Measurements from ENCODE around the gene MTMR12. TPM values are rescaled to one million over a fixed set of nuclear protein-coding genes. Genes with fewer than 3 reads are reported as not detected.

Gene MTMR12
- total RNA-seq, 1 experiment from 2014 or later, result 16.0 TPM

- DNase-seq (no peak), ATAC-seq (no peak)
- no peaks in the 10 kb centered on the region for H4K20me1 ChIP-seq (ENCODE audit: low read length)
- no TSS peak for BruUV-seq (replicated peaks)
- H3F3A ChIP-seq (ENCODE audit: low read length, unreplicated experiment), result no peaks in the 10 kb centered on the region
- no peaks in the 10 kb centered on the region for H3K9me2 ChIP-seq (replicated peaks; ENCODE audit: low read length)
- H3K4me1 ChIP-seq (ENCODE audit: insufficient read depth, low read length), result no peaks in the 10 kb centered on the region
- no peaks in the 10 kb centered on the region for H3K9me3 ChIP-seq (ENCODE audit: low read length)
- intact Hi-C loops (cut with micrococcal nuclease), result no loop called here
- H3K9ac ChIP-seq (ENCODE audit: low read length), result no peak overlapping the region
- no peaks in the 10 kb centered on the region for H3K27me3 ChIP-seq (ENCODE audit: low read length)
- no peak overlapping the region for H2AFZ ChIP-seq (ENCODE audit: low read length)
- H3K4me2 ChIP-seq (ENCODE audit: low read length), result no peak overlapping the region
- H3K79me2 ChIP-seq (ENCODE audit: low read length), result no peaks in the 10 kb centered on the region
- TF ChIP-seq EZH2 (IDR thresholded peaks at IDR 0.05; ENCODE audit: low read length, unreplicated experiment) (no peak), EZH2phosphoT487 (IDR thresholded peaks at IDR 0.05; ENCODE audit: borderline replicate concordance, low read length) (no peak)
- TF ChIP-seq, protein P1, sequence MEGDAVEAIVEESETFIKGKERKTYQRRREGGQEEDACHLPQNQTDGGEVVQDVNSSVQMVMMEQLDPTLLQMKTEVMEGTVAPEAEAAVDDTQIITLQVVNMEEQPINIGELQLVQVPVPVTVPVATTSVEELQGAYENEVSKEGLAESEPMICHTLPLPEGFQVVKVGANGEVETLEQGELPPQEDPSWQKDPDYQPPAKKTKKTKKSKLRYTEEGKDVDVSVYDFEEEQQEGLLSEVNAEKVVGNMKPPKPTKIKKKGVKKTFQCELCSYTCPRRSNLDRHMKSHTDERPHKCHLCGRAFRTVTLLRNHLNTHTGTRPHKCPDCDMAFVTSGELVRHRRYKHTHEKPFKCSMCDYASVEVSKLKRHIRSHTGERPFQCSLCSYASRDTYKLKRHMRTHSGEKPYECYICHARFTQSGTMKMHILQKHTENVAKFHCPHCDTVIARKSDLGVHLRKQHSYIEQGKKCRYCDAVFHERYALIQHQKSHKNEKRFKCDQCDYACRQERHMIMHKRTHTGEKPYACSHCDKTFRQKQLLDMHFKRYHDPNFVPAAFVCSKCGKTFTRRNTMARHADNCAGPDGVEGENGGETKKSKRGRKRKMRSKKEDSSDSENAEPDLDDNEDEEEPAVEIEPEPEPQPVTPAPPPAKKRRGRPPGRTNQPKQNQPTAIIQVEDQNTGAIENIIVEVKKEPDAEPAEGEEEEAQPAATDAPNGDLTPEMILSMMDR (conservative IDR thresholded peaks at IDR 0.05; ENCODE audit: low read depth, low read length), result no peak
- CTCF ChIA-PET, result no interaction called here
- H3K36me3 ChIP-seq (ENCODE audit: low read depth, low read length), result peaks cover 33% of the 10 kb centered on the region; the same call in 1 of the 2 replicates
- no peak overlapping the region for H3K4me3 ChIP-seq (ENCODE audit: low read length)
- POLR2A ChIA-PET (ENCODE audit: unreplicated experiment), result no interaction called here
- no peak overlapping the region for H3K27ac ChIP-seq (ENCODE audit: low read length)
Measured at GRCh38 chr5:32245742-32246141, 67.0 kb downstream of the MTMR12 start.

- no peaks in the 10 kb centered on the region for H3K27me3 ChIP-seq (ENCODE audit: low read length)
- H3K9me3 ChIP-seq (ENCODE audit: low read length), result no peaks in the 10 kb centered on the region
- no TSS peak for BruUV-seq (replicated peaks)
- ATAC-seq, result no peak
- POLR2A ChIA-PET (ENCODE audit: unreplicated experiment), result no interaction called here
- no peak for DNase-seq
- H3K36me3 ChIP-seq (ENCODE audit: low read depth, low read length), result peaks cover 33% of the 10 kb centered on the region; the same call in 1 of the 2 replicates
- no peaks in the 10 kb centered on the region for H3F3A ChIP-seq (ENCODE audit: low read length, unreplicated experiment)
- no peak overlapping the region for H3K4me2 ChIP-seq (ENCODE audit: low read length)
- H3K4me1 ChIP-seq (ENCODE audit: insufficient read depth, low read length), result no peaks in the 10 kb centered on the region
- H3K4me3 ChIP-seq (ENCODE audit: low read length), result no peak overlapping the region
- TF ChIP-seq, protein P1 (conservative IDR thresholded peaks at IDR 0.05; ENCODE audit: low read depth, low read length), result no peak
- no peak for TF ChIP-seq EZH2 (IDR thresholded peaks at IDR 0.05; ENCODE audit: low read length, unreplicated experiment)
- no peak for TF ChIP-seq EZH2phosphoT487 (IDR thresholded peaks at IDR 0.05; ENCODE audit: borderline replicate concordance, low read length)
- H2AFZ ChIP-seq (ENCODE audit: low read length), result no peak overlapping the region
- intact Hi-C loops (cut with micrococcal nuclease), result no loop called here
- H3K79me2 ChIP-seq (ENCODE audit: low read length), result no peaks in the 10 kb centered on the region
- H3K9me2 ChIP-seq (replicated peaks; ENCODE audit: low read length), result no peaks in the 10 kb centered on the region
- no peak overlapping the region for H3K9ac ChIP-seq (ENCODE audit: low read length)
- CTCF ChIA-PET, result interaction anchor here (0.6 kb wide), 2 partner anchors 71 to 469 kb away, joined by 3 to 7 read pairs; no protein-coding TSS in a partner anchor
- H3K27ac ChIP-seq (ENCODE audit: low read length), result no peak overlapping the region
- no peaks in the 10 kb centered on the region for H4K20me1 ChIP-seq (ENCODE audit: low read length)
Measured at GRCh38 chr5:32244017-32244416, 68.7 kb downstream of the MTMR12 start.

GRCh38 chr5:32241034-32241783 is 71.5 kb downstream of the MTMR12 start:
- intact Hi-C loops (cut with micrococcal nuclease), result no loop called here
- Histone ChIP-seq H3K4me2 (ENCODE audit: low read length) (no peak overlapping the region), H3F3A (ENCODE audit: low read length, unreplicated experiment) (no peaks in the 10 kb centered on the region), H2AFZ (ENCODE audit: low read length) (no peak overlapping the region), H3K9me2 (replicated peaks; ENCODE audit: low read length) (no peaks in the 10 kb centered on the region), H3K4me1 (ENCODE audit: insufficient read depth, low read length) (no peaks in the 10 kb centered on the region), H3K79me2 (ENCODE audit: low read length) (no peaks in the 10 kb centered on the region), H3K4me3 (ENCODE audit: low read length) (no peak overlapping the region), H3K9me3 (ENCODE audit: low read length) (no peaks in the 10 kb centered on the region), H3K27ac (ENCODE audit: low read length) (no peak overlapping the region), H3K36me3 (ENCODE audit: low read depth, low read length) (peaks cover 23% of the 10 kb centered on the region; the same call in 1 of the 2 replicates), H4K20me1 (ENCODE audit: low read length) (no peaks in the 10 kb centered on the region), H3K9ac (ENCODE audit: low read length) (no peak overlapping the region), H3K27me3 (ENCODE audit: low read length) (no peaks in the 10 kb centered on the region)
- POLR2A ChIA-PET (ENCODE audit: unreplicated experiment), result no interaction called here
- no TSS peak for BruUV-seq (replicated peaks)
- DNase-seq (no peak), ATAC-seq (no peak)
- TF ChIP-seq, protein P1 (conservative IDR thresholded peaks at IDR 0.05; ENCODE audit: low read depth, low read length), result no peak
- TF ChIP-seq EZH2phosphoT487 (IDR thresholded peaks at IDR 0.05; ENCODE audit: borderline replicate concordance, low read length) (no peak), EZH2 (IDR thresholded peaks at IDR 0.05; ENCODE audit: low read length, unreplicated experiment) (no peak)
- CTCF ChIA-PET, result no interaction called here

Data from PC-3 (cell line).